A549 (cell line): Measurements from ENCODE around the gene PCDHB11. TPM values are rescaled to one million over a fixed set of nuclear protein-coding genes. Genes with fewer than 3 reads are reported as not detected.

Experiments used
- ATAC-seq, 2 experiments: fragments of 200-7000 bp in 1 of 2; fragments of >200 bp in 1 of 2; cut with Nextera tagmentation in 1 of 2; cut with Tn5 transposase in 1 of 2; 3 replicates each; pipeline versions ENCODE4 v1.8.0 to v1.9.1; 2018 to 2020; ENCODE audit warnings: mild to moderate bottlenecking in 1 of 2, moderate library complexity in 1 of 2
- CTCF ChIA-PET: fragments of 300-600 bp; sonication (Branson Sonifier 250); formaldehyde crosslinking; extraction: SDS; loops from one replicate; lab custom pipeline; 2021; ENCODE audit warnings: antibody characterized with exemption, inconsistent platforms; lab: Yijun Ruan, JAX
- POLR2A ChIA-PET: fragments of 350-600 bp; formaldehyde crosslinking; extraction: SDS; loops from one replicate; lab custom pipeline; 2021; ENCODE audit warnings: antibody characterized with exemption, inconsistent platforms; lab: Yijun Ruan, JAX
- DNase-seq, 2 experiments: peaks; one replicate each; pipeline versions ENCODE4 v3.0.0 to v3.0.0-alpha.2; 2011 to 2016; ENCODE audit warnings: low read depth in 1 of 2, low spot score in 1 of 2
- FAIRE-seq: peaks from 2 replicates; lab custom pipeline; 2011; peaks lifted over from hg19 to GRCh38; lab: Jason Lieb, UNC
- H3K27ac ChIP-seq, 2 experiments: fragments of >200 bp; sonication (Bioruptor Twin); formaldehyde crosslinking; 3 replicates each; pipeline ENCODE4 v1.5.1; 2016 to 2017
- H3K4me1 ChIP-seq: fragments of >200 bp; sonication (Bioruptor Twin); formaldehyde crosslinking; 3 replicates; pipeline ENCODE4 v1.6.1; 2016
- H3K4me2 ChIP-seq: fragments of >200 bp; sonication (Bioruptor Twin); formaldehyde crosslinking; 3 replicates; pipeline ENCODE4 v1.6.1; 2016
- H3K4me3 ChIP-seq: fragments of >200 bp; sonication (Bioruptor Twin); formaldehyde crosslinking; 3 replicates; pipeline ENCODE4 v1.5.1; 2016
- H3K9me3 ChIP-seq: fragments of >200 bp; sonication (Bioruptor Twin); formaldehyde crosslinking; 3 replicates; pipeline ENCODE4 v1.6.1; 2016
- EP300 ChIP-seq, 2 experiments: fragments of >200 bp; sonication (Bioruptor Twin); formaldehyde crosslinking; IDR thresholded peaks; 2 replicates in 1 of 2; 3 replicates in 1 of 2; pipeline ENCODE4 v1.6.1; 2016 to 2017
- HOXB5 ChIP-seq: fragments of 250-450 bp; sonication (Bioruptor Pico); IDR thresholded peaks from 2 replicates; pipeline ENCODE4 v1.5.0; 2020; ENCODE audit warnings: mild to moderate bottlenecking, moderate library complexity
- ZSCAN20 ChIP-seq: fragments of 250-450 bp; sonication (Bioruptor Pico); IDR thresholded peaks from 2 replicates; pipeline ENCODE4 v1.8.0; 2022; ENCODE audit warnings: mild to moderate bottlenecking, moderate library complexity
- polyA plus RNA-seq, 4 experiments: library from polyadenylated mRNA; depleted of rRNA in 3 of 4; stranded (reverse); fragments of >200 nt; fragmentation: RNase III in 1 of 4; extraction: RNeasy Plus Mini Kit Qiagen cat#74134 plus additional on column Dnase treatment in 1 of 4; gene quantifications; 2 replicates in 3 of 4; 3 replicates in 1 of 4; pipeline ENCODE4 v1.2.3, GENCODE V29; 2011 to 2017
- TF ChIP-seq, protein P1 (sequence below): IDR thresholded peaks from 2 replicates; pipeline ENCODE4 v1.6.1; 2012; ENCODE audit warnings: low read depth, borderline replicate concordance

Gene PCDHB11
- polyA plus RNA-seq, 2 of the 4 experiments (the other 2 are of a cell fraction) = 0.05 to 0.22 TPM

DNA sequence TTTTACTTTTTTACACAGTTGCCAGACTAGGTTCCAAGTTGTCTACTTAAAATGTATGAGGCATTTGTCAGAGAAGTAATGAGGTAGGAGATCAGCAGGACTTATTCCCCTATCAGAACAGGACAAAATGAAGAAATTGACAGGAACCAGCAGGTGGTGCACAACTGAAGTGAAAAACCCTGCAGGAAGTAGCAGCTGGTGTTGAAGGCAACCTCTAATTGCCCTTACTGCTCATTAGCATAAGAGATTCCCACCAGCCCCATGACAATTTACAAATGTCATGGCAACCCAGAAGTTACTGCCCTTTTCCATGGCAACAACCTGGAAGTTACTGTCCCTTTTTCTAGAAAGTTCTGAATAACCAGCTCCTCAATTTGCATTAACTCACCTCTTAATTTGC is 51.1 kb downstream of the PCDHB11 start:
- no peak overlapping the region for H3K27ac ChIP-seq
- H3K9me3 ChIP-seq = peaks cover 57% of the 10 kb centered on the region
- no peak for ATAC-seq
- H3K4me3 ChIP-seq = no peak overlapping the region
- POLR2A ChIA-PET = no interaction called here
- H3K4me2 ChIP-seq = no peak overlapping the region
- no peak for DNase-seq
- no peak for FAIRE-seq
- CTCF ChIA-PET = interaction anchor here (0.6 to 1.1 kb wide), 2 partner anchors 17 to 100 kb away, joined by 3 to 4 read pairs; partner anchors contain the start of gene PCDHB6
- no peaks in the 10 kb centered on the region for H3K4me1 ChIP-seq
- TF ChIP-seq HOXB5 (CRISPR knock-in tag) = no peak
- TF ChIP-seq EP300 (IDR thresholded peaks at IDR 0.05) = no peak
- TF ChIP-seq, protein P1, sequence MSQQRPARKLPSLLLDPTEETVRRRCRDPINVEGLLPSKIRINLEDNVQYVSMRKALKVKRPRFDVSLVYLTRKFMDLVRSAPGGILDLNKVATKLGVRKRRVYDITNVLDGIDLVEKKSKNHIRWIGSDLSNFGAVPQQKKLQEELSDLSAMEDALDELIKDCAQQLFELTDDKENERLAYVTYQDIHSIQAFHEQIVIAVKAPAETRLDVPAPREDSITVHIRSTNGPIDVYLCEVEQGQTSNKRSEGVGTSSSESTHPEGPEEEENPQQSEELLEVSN = no peak
- no peak for TF ChIP-seq ZSCAN20 (CRISPR knock-in tag)

Other genes starting within 250 kb of the PCDHB11 start
Only the 30 nearest of the 37 such genes appear.
- not detected in 2 replicates for gene PCDHB1, start 148.3 kb upstream of the PCDHB11 start, polyA plus RNA-seq (2011; rRNA removed)
- not detected in 3 replicates for gene PCDHB1, start 148.3 kb upstream of the PCDHB11 start, polyA plus RNA-seq (2017; fragmentation: RNase III; extraction: RNeasy Plus Mini Kit Qiagen cat#74134 plus additional on column Dnase treatment)
- 4.1 and 5.0 TPM in 2 replicates for gene PCDHB2, start 105.0 kb upstream of the PCDHB11 start, polyA plus RNA-seq (2011; rRNA removed)
- 2.7 to 3.4 TPM (median 3.0 TPM) in 3 replicates for gene PCDHB2, start 105.0 kb upstream of the PCDHB11 start, polyA plus RNA-seq (2017; fragmentation: RNase III; extraction: RNeasy Plus Mini Kit Qiagen cat#74134 plus additional on column Dnase treatment)
- gene PCDHB3, start 99.2 kb upstream of the PCDHB11 start, polyA plus RNA-seq (2011; rRNA removed) = 0.09 and 0.10 TPM in 2 replicates
- gene PCDHB3, start 99.2 kb upstream of the PCDHB11 start, polyA plus RNA-seq (2017; fragmentation: RNase III; extraction: RNeasy Plus Mini Kit Qiagen cat#74134 plus additional on column Dnase treatment) = 0.03 to 0.06 TPM (median 0.03 TPM) in 3 replicates
- 0.19 and 0.21 TPM in 2 replicates for gene PCDHB4, start 77.8 kb upstream of the PCDHB11 start, polyA plus RNA-seq (2011; rRNA removed)
- 0.03 to 0.07 TPM (median 0.05 TPM) in 3 replicates for gene PCDHB4, start 77.8 kb upstream of the PCDHB11 start, polyA plus RNA-seq (2017; fragmentation: RNase III; extraction: RNeasy Plus Mini Kit Qiagen cat#74134 plus additional on column Dnase treatment)
- gene PCDHB5, start 64.4 kb upstream of the PCDHB11 start, polyA plus RNA-seq (2011; rRNA removed) = 1.6 and 2.0 TPM in 2 replicates
- gene PCDHB5, start 64.4 kb upstream of the PCDHB11 start, polyA plus RNA-seq (2017; fragmentation: RNase III; extraction: RNeasy Plus Mini Kit Qiagen cat#74134 plus additional on column Dnase treatment) = 1.4 to 1.6 TPM (median 1.4 TPM) in 3 replicates
- 0.98 and 1.0 TPM in 2 replicates for gene PCDHB6, start 49.6 kb upstream of the PCDHB11 start, polyA plus RNA-seq (2011; rRNA removed)
- 0.79 to 1.0 TPM (median 0.92 TPM) in 3 replicates for gene PCDHB6, start 49.6 kb upstream of the PCDHB11 start, polyA plus RNA-seq (2017; fragmentation: RNase III; extraction: RNeasy Plus Mini Kit Qiagen cat#74134 plus additional on column Dnase treatment)
- gene PCDHB7, start 27.0 kb upstream of the PCDHB11 start, polyA plus RNA-seq (2011; rRNA removed) = 0.04 and 0.08 TPM in 2 replicates
- gene PCDHB7, start 27.0 kb upstream of the PCDHB11 start, polyA plus RNA-seq (2017; fragmentation: RNase III; extraction: RNeasy Plus Mini Kit Qiagen cat#74134 plus additional on column Dnase treatment) = 0.03 TPM in 2 of 3 replicates, not detected in the other
- gene PCDHB8, start 21.8 kb upstream of the PCDHB11 start, polyA plus RNA-seq (2011; rRNA removed) = 0.50 and 0.52 TPM in 2 replicates
- 0.37 to 0.50 TPM (median 0.44 TPM) in 3 replicates for gene PCDHB8, start 21.8 kb upstream of the PCDHB11 start, polyA plus RNA-seq (2017; fragmentation: RNase III; extraction: RNeasy Plus Mini Kit Qiagen cat#74134 plus additional on column Dnase treatment)
- 0.13 and 0.24 TPM in 2 replicates for gene PCDHB16, start 17.2 kb upstream of the PCDHB11 start, polyA plus RNA-seq (2011; rRNA removed)
- 0.05 to 0.10 TPM (median 0.08 TPM) in 3 replicates for gene PCDHB16, start 17.2 kb upstream of the PCDHB11 start, polyA plus RNA-seq (2017; fragmentation: RNase III; extraction: RNeasy Plus Mini Kit Qiagen cat#74134 plus additional on column Dnase treatment)
- 0.12 TPM in 1 of 2 replicates, not detected in the other for gene PCDHB9, start 12.5 kb upstream of the PCDHB11 start, polyA plus RNA-seq (2011; rRNA removed)
- 0.01 to 0.13 TPM (median 0.11 TPM) in 3 replicates for gene PCDHB9, start 12.5 kb upstream of the PCDHB11 start, polyA plus RNA-seq (2017; fragmentation: RNase III; extraction: RNeasy Plus Mini Kit Qiagen cat#74134 plus additional on column Dnase treatment)
- gene PCDHB10, start 7.3 kb upstream of the PCDHB11 start, polyA plus RNA-seq (2011; rRNA removed) = 0.03 and 0.06 TPM in 2 replicates
- 0.04 TPM in 1 of 3 replicates, not detected in the others for gene PCDHB10, start 7.3 kb upstream of the PCDHB11 start, polyA plus RNA-seq (2017; fragmentation: RNase III; extraction: RNeasy Plus Mini Kit Qiagen cat#74134 plus additional on column Dnase treatment)
- 0.05 TPM in 2 replicates for gene PCDHB12, start 9.1 kb downstream of the PCDHB11 start, polyA plus RNA-seq (2011; rRNA removed)
- not detected in 3 replicates for gene PCDHB12, start 9.1 kb downstream of the PCDHB11 start, polyA plus RNA-seq (2017; fragmentation: RNase III; extraction: RNeasy Plus Mini Kit Qiagen cat#74134 plus additional on column Dnase treatment)
- 0.19 and 0.28 TPM in 2 replicates for gene PCDHB13, start 14.3 kb downstream of the PCDHB11 start, polyA plus RNA-seq (2011; rRNA removed)
- 0.05 to 0.08 TPM (median 0.08 TPM) in 3 replicates for gene PCDHB13, start 14.3 kb downstream of the PCDHB11 start, polyA plus RNA-seq (2017; fragmentation: RNase III; extraction: RNeasy Plus Mini Kit Qiagen cat#74134 plus additional on column Dnase treatment)
- gene PCDHB14, start 23.7 kb downstream of the PCDHB11 start, polyA plus RNA-seq (2011; rRNA removed) = 0.13 and 0.14 TPM in 2 replicates
- 0.05 to 0.12 TPM (median 0.09 TPM) in 3 replicates for gene PCDHB14, start 23.7 kb downstream of the PCDHB11 start, polyA plus RNA-seq (2017; fragmentation: RNase III; extraction: RNeasy Plus Mini Kit Qiagen cat#74134 plus additional on column Dnase treatment)
- 0.09 and 0.13 TPM in 2 replicates for gene PCDHB15, start 45.8 kb downstream of the PCDHB11 start, polyA plus RNA-seq (2011; rRNA removed)
- 0.04 to 0.12 TPM (median 0.05 TPM) in 3 replicates for gene PCDHB15, start 45.8 kb downstream of the PCDHB11 start, polyA plus RNA-seq (2017; fragmentation: RNase III; extraction: RNeasy Plus Mini Kit Qiagen cat#74134 plus additional on column Dnase treatment)
- gene SLC25A2, start 104.4 kb downstream of the PCDHB11 start, polyA plus RNA-seq (2011; rRNA removed) = 0.08 TPM in 1 of 2 replicates, not detected in the other
- gene SLC25A2, start 104.4 kb downstream of the PCDHB11 start, polyA plus RNA-seq (2017; fragmentation: RNase III; extraction: RNeasy Plus Mini Kit Qiagen cat#74134 plus additional on column Dnase treatment) = not detected in 3 replicates
- gene TAF7, start 121.2 kb downstream of the PCDHB11 start, polyA plus RNA-seq (2011; rRNA removed) = 78.1 and 90.6 TPM in 2 replicates
- 67.3 to 72.6 TPM (median 71.3 TPM) in 3 replicates for gene TAF7, start 121.2 kb downstream of the PCDHB11 start, polyA plus RNA-seq (2017; fragmentation: RNase III; extraction: RNeasy Plus Mini Kit Qiagen cat#74134 plus additional on column Dnase treatment)
- gene PCDHGA1, start 130.9 kb downstream of the PCDHB11 start, polyA plus RNA-seq (2011; rRNA removed) = 0.66 and 0.71 TPM in 2 replicates
- 0.32 to 0.42 TPM (median 0.33 TPM) in 3 replicates for gene PCDHGA1, start 130.9 kb downstream of the PCDHB11 start, polyA plus RNA-seq (2017; fragmentation: RNase III; extraction: RNeasy Plus Mini Kit Qiagen cat#74134 plus additional on column Dnase treatment)
- gene PCDHGA2, start 139.1 kb downstream of the PCDHB11 start, polyA plus RNA-seq (2011; rRNA removed) = 1.6 and 1.7 TPM in 2 replicates
- gene PCDHGA2, start 139.1 kb downstream of the PCDHB11 start, polyA plus RNA-seq (2017; fragmentation: RNase III; extraction: RNeasy Plus Mini Kit Qiagen cat#74134 plus additional on column Dnase treatment) = 0.47 to 0.78 TPM (median 0.58 TPM) in 3 replicates
- gene PCDHGA3, start 144.2 kb downstream of the PCDHB11 start, polyA plus RNA-seq (2011; rRNA removed) = 0.07 TPM in 1 of 2 replicates, not detected in the other
- not detected in 3 replicates for gene PCDHGA3, start 144.2 kb downstream of the PCDHB11 start, polyA plus RNA-seq (2017; fragmentation: RNase III; extraction: RNeasy Plus Mini Kit Qiagen cat#74134 plus additional on column Dnase treatment)
- gene PCDHGB1, start 150.5 kb downstream of the PCDHB11 start, polyA plus RNA-seq (2011; rRNA removed) = 3.7 and 3.9 TPM in 2 replicates
- gene PCDHGB1, start 150.5 kb downstream of the PCDHB11 start, polyA plus RNA-seq (2017; fragmentation: RNase III; extraction: RNeasy Plus Mini Kit Qiagen cat#74134 plus additional on column Dnase treatment) = 1.3 to 1.6 TPM (median 1.5 TPM) in 3 replicates
- 0.48 and 0.61 TPM in 2 replicates for gene PCDHGA4, start 155.4 kb downstream of the PCDHB11 start, polyA plus RNA-seq (2011; rRNA removed)
- gene PCDHGA4, start 155.4 kb downstream of the PCDHB11 start, polyA plus RNA-seq (2017; fragmentation: RNase III; extraction: RNeasy Plus Mini Kit Qiagen cat#74134 plus additional on column Dnase treatment) = 0.10 to 0.15 TPM (median 0.13 TPM) in 3 replicates
- 0.36 and 0.54 TPM in 2 replicates for gene PCDHGB2, start 160.4 kb downstream of the PCDHB11 start, polyA plus RNA-seq (2011; rRNA removed)
- 0.04 to 0.05 TPM (median 0.05 TPM) in 3 replicates for gene PCDHGB2, start 160.4 kb downstream of the PCDHB11 start, polyA plus RNA-seq (2017; fragmentation: RNase III; extraction: RNeasy Plus Mini Kit Qiagen cat#74134 plus additional on column Dnase treatment)
- gene PCDHGA5, start 164.5 kb downstream of the PCDHB11 start, polyA plus RNA-seq (2011; rRNA removed) = 0.37 and 0.57 TPM in 2 replicates
- gene PCDHGA5, start 164.5 kb downstream of the PCDHB11 start, polyA plus RNA-seq (2017; fragmentation: RNase III; extraction: RNeasy Plus Mini Kit Qiagen cat#74134 plus additional on column Dnase treatment) = 0.09 to 0.18 TPM (median 0.13 TPM) in 3 replicates
- gene PCDHGB3, start 170.6 kb downstream of the PCDHB11 start, polyA plus RNA-seq (2011; rRNA removed) = 1.1 and 1.2 TPM in 2 replicates
- 0.16 to 0.44 TPM (median 0.28 TPM) in 3 replicates for gene PCDHGB3, start 170.6 kb downstream of the PCDHB11 start, polyA plus RNA-seq (2017; fragmentation: RNase III; extraction: RNeasy Plus Mini Kit Qiagen cat#74134 plus additional on column Dnase treatment)
- 0.98 and 1.0 TPM in 2 replicates for gene PCDHGA6, start 174.3 kb downstream of the PCDHB11 start, polyA plus RNA-seq (2011; rRNA removed)
- gene PCDHGA6, start 174.3 kb downstream of the PCDHB11 start, polyA plus RNA-seq (2017; fragmentation: RNase III; extraction: RNeasy Plus Mini Kit Qiagen cat#74134 plus additional on column Dnase treatment) = 0.22 to 0.37 TPM (median 0.23 TPM) in 3 replicates
- gene PCDHGA7, start 183.1 kb downstream of the PCDHB11 start, polyA plus RNA-seq (2011; rRNA removed) = 0.95 and 1.1 TPM in 2 replicates
- 0.70 to 0.84 TPM (median 0.76 TPM) in 3 replicates for gene PCDHGA7, start 183.1 kb downstream of the PCDHB11 start, polyA plus RNA-seq (2017; fragmentation: RNase III; extraction: RNeasy Plus Mini Kit Qiagen cat#74134 plus additional on column Dnase treatment)
- gene PCDHGB4, start 188.1 kb downstream of the PCDHB11 start, polyA plus RNA-seq (2011; rRNA removed) = 1.4 and 1.5 TPM in 2 replicates
- gene PCDHGB4, start 188.1 kb downstream of the PCDHB11 start, polyA plus RNA-seq (2017; fragmentation: RNase III; extraction: RNeasy Plus Mini Kit Qiagen cat#74134 plus additional on column Dnase treatment) = 0.90 to 1.6 TPM (median 1.1 TPM) in 3 replicates
- gene PCDHGA8, start 193.0 kb downstream of the PCDHB11 start, polyA plus RNA-seq (2011; rRNA removed) = 0.08 and 0.11 TPM in 2 replicates
- 0.03 to 0.04 TPM (median 0.04 TPM) in 3 replicates for gene PCDHGA8, start 193.0 kb downstream of the PCDHB11 start, polyA plus RNA-seq (2017; fragmentation: RNase III; extraction: RNeasy Plus Mini Kit Qiagen cat#74134 plus additional on column Dnase treatment)
- 2.6 and 3.2 TPM in 2 replicates for gene PCDHGB5, start 198.3 kb downstream of the PCDHB11 start, polyA plus RNA-seq (2011; rRNA removed)
- 1.9 to 2.8 TPM (median 2.5 TPM) in 3 replicates for gene PCDHGB5, start 198.3 kb downstream of the PCDHB11 start, polyA plus RNA-seq (2017; fragmentation: RNase III; extraction: RNeasy Plus Mini Kit Qiagen cat#74134 plus additional on column Dnase treatment)